Ureter (tissue), 1 donor: ENCODE measurements around the gene ECHDC1. TPM values are rescaled to one million over a fixed set of nuclear protein-coding genes. Genes with fewer than 3 reads are reported as not detected.
"Not testable (repeated sequence)": the region's sequence is repeated elsewhere in the genome, so short reads cannot be mapped to it uniquely, and the experiment has no call there.

Experiments used
- DNase-seq: peaks from one replicate; pipeline ENCODE4 v3.0.0-alpha.2; 2020; ENCODE audit warnings: low spot score
- total RNA-seq: library from RNA; stranded (reverse); gene quantifications from one replicate; pipeline ENCODE4 v1.2.4, GENCODE V29; 2023
- donor health status: DM: yes; HTN: yes; CAD: no.

The ECHDC1 gene
- total RNA-seq, 1 donor from 2014 or later, result 63.1 TPM

DNA sequence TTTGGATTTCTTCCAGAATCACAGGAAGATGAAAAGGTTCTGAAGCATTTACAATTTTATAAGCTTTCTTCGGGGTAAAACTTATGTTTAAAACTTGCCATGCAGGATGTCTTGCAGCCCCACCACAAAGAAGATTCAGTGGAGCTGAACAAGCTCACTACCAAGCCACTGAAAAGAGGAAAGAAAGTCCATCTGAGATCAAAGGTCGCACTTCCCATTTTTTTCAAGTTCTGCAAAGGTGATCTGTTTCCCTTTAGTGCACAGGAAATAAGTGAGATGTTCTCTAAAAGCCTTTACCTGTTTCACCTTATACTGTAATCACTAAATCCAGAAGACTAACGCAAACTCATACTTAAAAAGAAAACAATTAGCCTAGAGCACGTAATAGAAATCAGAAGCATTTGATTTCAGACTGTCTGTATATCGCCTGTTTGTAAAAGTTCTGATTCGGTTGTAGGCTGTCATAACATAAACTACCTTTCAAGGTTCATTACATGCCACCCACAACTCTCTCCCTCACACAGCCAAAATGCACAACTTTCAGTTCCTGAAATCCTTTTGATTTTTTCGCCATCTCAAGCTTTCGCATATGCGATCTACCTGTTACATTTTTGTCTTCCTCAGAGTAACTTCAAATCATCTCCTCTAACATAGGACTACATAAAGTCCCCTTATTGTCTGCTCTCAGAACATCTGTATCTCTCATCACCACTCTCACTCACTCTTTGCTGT, 1.8 kb downstream of the ECHDC1 start:
- no peak for DNase-seq

DNA sequence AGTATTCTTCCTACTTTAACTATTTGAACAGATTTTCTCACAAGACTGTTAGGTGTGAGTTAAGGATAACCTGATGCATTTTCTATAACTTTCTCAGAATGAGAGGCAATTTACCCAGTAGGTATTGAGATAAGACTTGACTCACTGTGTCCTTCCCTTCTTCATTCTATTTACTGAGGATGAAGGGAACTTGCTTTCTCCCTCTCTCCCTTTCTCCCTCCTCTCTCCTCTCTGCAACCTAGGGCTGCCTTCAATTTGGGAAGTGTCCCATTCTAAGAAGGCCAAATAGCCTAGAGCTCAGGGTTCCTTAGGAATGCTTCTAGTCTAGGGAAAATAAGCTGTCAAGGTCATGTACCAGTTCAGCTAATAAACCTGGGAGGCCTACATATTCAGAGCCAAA, 3.2 kb downstream of the ECHDC1 start:
- DNase-seq, result no peak

DNA sequence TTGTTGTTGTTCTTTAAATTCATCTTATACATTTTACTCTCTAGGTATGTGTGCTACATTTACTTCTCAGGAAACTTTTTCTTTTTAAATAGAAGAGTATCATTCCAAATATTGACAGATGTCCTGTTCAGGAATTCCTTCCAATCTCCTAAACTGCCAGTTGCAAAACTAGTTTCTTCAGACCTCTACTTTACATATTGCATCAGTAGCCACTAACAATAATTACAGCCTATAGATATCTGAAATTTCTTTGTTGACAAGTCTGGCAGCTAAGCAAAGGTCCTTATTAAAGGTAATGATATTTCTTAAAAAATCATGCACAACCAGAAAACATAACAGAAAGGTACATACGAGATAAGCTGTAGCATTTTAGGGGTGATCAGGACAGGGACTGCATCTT, 4.5 kb downstream of the ECHDC1 start:
- DNase-seq, result no peak

DNA sequence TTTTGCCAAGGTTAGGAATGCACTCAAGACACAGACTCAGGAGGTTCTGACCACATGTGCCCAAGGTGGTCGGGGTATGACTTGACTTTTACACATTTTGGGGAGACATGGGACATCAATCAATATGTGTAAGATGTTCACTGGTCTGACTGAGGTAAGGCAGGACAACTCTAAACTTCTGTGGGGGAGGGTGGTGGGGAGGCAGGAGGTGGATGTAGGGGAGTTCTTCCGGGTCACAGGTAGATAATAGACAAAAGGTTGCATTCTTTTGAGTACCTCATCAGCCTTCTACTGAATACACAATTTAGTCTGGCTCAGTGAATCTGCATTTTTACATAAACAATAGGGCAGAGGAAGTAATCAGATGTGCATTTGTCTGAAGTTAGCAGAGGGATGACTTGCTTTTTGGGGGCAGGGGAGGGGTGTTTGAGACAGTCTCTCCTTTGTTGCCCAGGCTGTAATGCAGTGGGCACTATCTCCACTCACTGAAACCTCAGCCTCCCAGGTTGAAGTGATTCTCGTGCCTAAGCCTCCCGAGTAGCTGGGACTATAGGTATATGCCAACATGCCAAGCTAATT, 10.9 kb downstream of the ECHDC1 start:
- DNase-seq, result no peak

DNA sequence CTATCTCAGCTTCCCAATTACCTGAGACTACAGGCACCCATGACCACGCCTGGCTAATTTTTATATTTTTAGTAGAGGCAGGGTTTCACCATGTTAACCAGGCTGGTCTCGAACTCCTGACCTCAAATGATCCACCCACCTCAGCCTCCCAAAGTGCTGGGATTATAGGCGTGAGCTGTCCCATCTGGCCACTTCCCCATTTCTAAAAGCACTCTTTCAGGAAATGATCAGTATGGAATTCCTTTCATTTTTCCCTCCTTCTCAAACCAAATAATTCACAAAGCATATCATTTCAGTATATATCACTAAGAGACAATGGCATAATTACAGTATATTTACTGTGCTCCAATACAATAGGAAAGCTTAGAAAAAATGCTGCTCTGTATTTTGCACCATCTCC, 12.2 kb downstream of the ECHDC1 start:
- DNase-seq, result not testable (repeated sequence)

DNA sequence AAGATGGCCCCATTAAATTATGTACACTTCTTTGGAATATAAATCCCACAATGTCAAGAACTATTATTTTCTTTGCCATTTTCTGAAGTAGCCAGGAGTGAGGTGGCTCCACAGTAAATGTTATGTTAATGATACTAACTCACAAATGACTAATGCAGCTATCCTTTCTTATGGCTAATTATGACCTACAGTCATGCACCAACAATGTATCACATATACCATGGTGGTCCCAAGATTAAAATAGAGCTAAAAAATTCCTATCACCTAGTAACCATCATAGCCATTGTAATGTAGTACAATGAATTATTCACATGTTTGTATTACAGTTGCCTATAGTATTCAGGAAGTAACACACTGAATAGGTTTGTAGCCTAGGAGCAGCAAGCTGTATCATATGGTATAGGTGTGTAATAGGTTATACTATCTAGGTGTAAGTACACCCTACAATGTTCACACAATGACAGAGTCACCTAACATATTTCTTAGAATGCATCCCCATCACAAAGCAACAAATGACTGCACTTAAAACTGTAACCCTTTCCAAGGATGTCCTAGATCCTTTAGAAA, 15.3 kb downstream of the ECHDC1 start:
- no peak for DNase-seq

DNA sequence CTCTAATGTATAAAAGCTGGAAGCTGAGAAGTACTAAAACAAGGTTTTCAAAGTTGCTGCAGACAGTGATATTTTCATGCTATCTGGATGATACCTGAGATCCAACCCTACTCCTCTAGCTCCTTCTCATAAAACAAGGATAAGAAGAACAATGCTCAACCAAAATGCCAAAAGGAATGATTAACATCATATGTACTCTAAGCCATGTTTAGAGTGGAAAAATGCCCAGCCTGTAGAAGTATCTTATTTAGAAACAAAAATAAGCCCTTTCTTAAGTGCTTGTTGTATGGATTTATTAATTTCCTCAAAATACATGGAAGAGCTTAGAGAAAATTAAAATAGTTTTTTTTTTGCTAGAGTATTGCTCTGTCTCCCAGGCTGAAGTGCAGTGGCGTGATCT, 23.7 kb downstream of the ECHDC1 start:
- no peak for DNase-seq

DNA sequence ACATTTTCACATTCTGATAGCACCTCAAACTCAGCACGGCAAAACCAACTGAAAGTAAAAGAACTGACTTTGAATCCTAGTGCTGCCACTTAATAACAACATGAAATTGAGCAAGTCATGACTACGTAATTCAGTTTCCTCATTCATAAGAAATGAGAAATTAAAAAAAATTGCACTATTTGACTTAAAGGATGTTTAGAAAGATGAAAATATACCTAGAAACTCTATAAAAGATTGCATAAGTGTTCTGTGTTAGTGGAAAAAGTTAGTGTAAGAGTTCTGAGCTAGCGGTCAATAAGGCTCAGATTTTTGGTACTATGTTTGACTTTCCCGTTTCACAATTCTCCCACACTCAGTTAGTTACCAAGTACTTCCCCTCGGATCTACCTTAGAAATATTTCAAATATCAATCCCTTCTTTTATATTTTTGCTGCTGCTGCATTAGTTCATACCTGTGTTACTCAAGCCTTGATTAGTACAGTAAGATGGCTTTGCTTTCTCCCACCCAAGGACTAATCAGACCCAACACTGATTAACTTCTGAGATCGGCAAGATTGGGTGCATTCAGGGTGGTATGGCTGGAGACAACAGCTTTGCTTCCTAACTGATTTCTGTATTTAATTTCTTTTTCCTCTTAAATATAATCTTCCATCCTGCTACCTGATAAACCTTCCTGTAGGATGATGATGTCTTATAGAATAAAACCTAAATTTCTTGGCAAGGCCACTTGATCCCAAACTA, 25.9 kb downstream of the ECHDC1 start:
- no peak for DNase-seq

DNA sequence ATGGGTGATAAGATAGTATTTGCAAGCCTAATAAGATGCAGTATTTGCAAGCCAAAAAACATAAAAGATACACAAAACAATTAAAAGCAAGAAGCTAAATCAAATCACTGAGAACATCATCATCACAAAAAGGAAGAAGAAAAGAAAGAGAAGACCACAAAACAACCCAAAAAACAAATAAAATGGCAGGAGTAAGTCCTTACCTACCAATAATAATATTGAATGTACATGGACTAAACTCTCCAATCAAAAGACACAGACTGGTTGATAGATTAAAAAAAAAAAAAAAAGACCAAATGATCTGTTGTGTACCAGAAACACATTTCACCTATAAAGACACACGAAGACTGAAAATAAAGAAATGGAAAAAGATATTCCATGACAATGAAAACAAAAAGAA, 37.7 kb downstream of the ECHDC1 start:
- DNase-seq, result no peak

DNA sequence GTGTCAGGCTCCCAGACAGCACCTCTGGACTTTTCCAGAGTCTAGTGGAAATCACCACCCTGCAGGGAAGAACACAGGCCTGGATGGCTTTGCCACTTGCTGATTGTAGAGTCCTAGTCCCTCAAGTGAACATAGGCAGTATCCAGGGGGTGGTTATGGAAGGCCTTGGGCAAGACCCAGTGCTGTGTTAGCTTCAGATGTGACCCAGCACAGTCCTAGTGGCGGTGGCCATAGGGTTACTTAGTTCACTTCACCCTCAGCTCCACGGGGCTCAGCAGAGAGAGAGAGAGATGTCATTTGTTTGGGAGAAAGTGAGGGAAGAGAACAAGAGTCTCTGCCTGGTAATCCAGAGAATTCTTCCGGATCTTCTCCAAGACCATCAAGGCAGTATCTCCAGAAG, 39.5 kb downstream of the ECHDC1 start:
- no peak for DNase-seq

DNA sequence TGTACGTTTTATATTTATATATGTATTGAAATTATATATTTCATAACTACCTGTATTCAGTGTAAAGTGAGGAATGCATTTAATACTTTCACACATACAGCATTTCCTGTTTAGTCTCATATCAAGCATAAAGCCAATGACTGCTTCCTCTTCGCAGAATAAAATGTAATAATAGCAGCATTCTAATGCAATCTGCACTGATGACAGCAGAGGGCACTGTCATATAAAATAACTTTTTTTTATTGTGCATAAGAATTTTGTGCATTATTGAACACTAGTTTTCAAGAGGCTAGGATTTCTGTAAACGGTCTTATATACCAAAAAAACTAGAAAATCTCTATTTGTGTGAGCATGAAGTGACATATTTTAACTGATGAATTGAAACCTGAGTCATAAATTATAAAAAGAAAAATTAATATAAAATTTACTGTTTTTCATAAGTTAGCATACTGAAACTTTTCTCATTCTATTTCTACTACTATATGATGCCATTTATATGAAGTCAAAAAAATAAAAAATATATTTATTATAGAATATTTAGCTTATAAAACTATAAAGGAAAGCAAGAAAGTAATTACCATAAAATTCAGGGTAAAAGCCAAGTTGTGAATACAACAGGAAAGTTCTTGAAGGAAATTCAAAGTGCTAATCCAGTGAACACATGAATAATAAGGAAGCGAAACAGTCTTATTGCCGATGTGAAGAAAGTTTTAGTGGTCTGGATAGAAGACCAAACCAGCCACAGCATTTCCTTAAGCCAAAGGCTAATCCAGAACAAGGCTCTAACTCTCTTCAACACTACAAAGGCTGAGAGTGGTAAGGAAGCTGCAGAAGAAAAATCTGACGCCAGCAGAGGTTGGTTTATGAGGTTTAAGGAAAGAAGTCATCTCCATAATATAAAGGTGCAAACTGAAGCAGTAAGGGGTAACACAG, 40.4 kb downstream of the ECHDC1 start:
- peak; percentile 50 for DNase-seq

DNA sequence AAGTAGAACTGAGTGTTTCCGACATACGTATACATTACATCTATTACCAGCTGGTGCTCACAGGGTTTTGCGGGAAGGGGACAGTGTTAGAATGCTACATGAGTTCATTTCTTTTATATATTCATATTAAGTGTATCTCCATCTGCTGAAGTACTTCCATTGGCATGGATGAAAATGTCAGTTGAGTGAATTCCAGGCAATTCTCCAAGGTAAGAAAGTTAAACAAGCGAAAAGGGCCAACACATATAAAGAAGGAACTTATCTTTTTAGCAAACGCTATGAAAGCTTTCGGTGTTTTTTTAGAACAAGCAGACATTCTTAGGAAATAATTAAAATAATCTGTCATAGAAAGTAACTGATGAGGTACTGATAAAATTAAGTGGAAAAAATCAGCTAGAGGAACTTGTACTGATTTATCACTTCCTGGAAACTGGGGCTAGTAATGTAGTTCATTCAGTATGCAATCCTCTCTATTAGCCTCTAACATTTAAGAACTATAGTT, 42.2 kb downstream of the ECHDC1 start:
- no peak for DNase-seq

DNA sequence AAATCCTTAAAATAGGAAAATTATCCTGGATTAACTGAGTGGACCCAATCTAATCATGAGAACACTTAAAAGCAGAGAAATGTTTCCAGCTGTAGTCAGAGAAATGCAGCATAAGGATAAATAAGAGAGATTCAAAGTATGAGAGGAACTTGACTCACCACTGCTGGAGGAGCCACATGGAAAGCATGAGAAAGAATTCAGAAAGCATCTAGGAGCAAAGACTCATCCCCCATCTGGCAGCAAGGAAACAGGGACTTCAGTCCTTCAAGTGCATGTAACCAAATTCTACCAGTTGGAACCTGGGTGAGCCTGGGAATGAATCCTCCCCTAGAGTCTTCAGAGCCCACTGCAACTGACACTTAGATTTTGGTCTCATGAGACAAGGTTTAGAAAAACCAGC, 43.0 kb downstream of the ECHDC1 start:
- DNase-seq, result no peak

DNA sequence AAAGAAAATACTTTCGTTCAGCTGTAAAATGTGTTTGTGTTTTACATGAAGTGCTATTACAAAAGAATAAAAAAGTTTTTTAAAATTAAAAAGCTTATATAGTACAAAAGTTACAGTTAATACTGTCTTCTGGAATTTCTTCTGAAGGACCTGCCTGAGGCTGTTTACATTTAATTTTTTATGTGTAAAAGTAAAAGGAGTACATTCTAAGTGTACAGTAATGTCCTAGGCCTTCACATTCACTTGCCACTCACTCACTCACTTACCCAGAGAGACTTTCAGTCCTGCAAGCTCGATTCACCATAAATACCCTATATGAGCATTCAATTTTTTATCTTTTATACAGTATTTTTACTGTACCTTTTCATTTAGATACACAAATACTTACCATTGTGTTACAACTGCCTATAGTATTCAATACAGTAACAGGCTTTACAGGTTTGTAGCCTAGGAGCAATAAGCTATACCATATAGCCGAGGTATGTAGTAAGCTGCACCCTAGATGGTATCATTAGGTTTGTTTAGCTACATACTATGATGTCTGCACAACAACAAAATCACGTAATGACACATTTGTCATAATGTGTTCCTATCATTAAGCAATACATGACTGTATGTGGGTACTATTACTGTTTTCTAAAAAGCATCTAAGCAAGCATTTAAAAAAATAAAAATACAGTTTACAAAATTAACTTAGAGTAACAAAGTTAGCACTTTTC, 43.7 kb downstream of the ECHDC1 start:
- no peak for DNase-seq

DNA sequence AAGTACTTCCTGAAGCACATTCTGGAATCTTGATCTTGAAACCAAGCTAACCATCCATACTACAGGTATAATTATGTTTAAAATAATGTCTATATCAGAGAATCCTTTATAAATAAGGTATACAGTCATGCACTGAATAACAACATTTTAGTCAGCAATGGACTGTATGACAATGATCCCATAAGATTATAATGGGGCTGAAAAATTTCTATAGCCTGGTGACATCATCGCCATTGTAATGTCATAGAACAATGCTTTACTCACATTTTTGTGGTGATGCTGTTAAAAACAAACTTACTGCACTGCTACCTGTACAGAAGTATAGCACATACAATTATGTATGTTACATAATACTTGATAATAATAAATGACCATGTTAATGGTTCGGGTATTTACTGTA, 44.9 kb downstream of the ECHDC1 start:
- no peak for DNase-seq

DNA sequence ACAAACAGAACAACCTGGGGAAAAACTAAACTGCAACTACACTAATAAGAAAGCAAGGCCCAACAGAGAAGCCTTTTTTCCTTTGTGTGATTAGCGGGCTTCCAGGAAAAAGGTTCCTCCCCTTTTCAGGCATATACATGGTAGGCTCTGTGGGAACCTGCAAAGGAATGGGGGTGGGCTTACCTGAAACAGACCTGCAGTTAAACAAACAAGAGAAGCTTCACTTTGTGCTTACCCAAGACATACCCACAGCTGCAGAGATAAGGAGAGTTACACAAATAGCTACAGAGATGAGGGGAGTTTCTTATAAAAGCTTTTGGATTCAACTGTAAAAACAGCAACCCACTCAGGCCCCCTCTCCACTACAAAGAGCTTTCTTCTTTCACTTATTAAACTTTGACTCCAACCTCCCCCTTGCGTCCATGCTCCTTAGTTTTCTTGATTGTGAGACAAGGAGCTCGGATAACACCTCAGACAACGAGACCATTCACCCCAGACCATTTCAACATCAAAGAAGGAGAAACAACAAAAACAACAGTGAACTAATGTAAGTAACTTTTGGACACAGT, 45.8 kb downstream of the ECHDC1 start:
- no peak for DNase-seq

DNA sequence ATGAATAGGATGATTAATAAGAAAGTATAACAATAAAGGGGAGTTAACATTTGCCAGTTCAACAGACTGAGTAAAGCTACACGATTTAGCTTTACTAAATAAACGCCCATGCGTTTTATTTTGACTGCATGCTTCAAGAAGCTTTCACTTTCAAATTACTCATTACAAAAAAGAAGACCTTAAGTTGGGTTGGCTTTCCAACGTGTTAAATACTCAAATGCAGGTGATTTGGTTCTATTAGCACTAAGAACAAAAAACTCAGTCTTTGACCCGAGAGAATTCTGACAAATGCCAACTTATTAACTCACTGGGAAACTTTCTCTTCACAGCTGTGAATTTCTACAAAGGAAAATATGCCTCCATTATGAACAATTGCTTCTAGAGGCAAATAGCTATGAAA, 51.9 kb downstream of the ECHDC1 start:
- no peak for DNase-seq

DNA sequence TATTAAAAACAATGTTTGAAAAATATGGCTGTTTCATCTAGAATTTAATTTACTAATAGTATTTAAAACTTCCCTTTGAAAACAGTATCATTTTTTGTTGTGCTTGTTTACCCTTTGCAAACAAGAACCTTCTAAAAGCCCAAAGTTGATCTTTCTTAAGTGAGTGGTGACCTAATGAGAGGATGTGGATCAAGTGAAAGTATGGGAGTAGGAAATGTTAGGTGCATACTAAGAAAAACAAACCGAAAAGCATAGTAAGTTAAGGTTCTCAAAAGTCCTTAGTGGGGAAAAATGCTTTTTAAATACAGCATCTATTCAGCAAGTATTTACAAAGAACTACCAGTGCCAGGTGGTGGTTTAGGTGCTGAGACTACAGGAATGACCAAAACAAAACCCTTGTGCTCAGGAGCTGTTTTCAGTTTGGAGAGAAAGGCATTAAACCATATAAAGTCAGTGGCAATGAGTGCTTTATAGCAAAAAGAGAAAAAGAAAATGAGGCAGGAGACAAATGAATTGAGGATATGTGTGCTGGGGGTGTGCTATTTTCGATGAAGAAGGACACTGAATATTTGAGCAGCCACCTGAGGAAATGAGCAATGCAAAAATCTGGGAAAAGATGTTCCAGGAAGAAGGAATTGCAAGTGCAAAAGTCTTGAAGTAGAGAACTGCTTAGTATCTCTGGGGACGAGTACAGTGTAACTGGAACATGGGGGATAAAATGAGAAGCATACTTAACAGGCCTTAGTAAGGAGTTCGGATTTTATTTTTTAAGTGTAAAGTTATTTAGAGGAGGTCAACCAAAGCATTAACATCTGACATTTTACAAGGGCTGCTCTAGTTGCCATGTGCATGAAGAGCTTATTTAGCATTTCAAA, 52.8 kb downstream of the ECHDC1 start:
- DNase-seq, result no peak

DNA sequence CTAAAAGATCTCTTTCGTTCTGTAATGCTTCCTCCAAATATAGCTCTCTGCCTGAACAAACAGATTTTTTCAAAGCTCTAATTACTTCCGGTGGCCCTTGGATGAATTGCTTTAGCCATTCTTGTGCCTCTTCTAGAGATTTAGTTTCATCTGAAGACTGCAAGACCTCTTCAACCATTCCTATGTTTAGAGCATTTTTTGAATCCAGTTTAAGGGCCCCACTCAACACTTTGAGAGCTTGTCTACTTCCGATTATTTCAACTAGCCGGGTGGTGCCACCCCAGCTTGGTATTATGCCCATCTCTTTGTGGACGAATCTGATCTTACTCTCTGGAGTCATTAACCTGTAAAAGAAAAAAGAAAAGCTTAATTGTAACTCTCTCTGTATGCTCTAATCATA, 53.5 kb downstream of the ECHDC1 start:
- DNase-seq, result no peak

DNA sequence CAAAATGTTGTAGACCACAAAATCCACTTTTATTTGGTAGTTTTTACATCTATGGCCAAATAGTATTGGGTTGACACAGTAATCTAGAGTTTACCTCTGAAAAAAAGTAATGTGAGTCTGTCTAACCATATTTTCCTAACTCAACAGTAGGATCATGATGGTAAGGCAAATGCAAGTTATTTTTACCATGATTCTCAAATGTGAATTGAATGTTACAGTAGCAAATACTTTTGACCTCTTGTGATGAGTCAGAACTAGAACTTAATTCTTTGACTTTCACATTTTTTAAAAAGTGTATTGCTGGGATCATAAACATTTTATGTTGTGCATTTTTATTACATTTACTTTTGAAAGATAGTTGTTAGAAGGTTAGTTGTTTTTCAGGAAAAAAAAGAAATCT, 54.7 kb downstream of the ECHDC1 start:
- DNase-seq, result no peak
